ENCODE measurements around the gene DDX10.

Gene DDX10

GRCh38 chr11:108664730-108665525, at the start of gene DDX10:
TSS of gene DDX10 (plus strand) at chr11:108665069. CDS start at chr11:108665154, 85 bp downstream.
- peak within 1 kb of the TSS; percentile 96 for H3K4me3 ChIP-seq (ENCODE audit: low read depth, low read length)
- DNase-seq (ENCODE audit: low read depth): peak; percentile 99
- TF ChIP-seq CTCF (IDR thresholded peaks at IDR 0.05; ENCODE audit: insufficient read depth, low read depth, low read length, missing control alignments): no peak

- TF ChIP-seq CTCF (IDR thresholded peaks at IDR 0.05; ENCODE audit: insufficient read depth, low read depth, low read length, missing control alignments): no peak
- H3K4me3 ChIP-seq (ENCODE audit: low read depth, low read length): no peak overlapping the region
- DNase-seq (ENCODE audit: low read depth): no peak
These were observed 48.3 kb upstream of the DDX10 start for GRCh38 chr11:108616549-108616948.

- no peak for DNase-seq (ENCODE audit: low read depth)
- no peak overlapping the region for H3K4me3 ChIP-seq (ENCODE audit: low read depth, low read length)
- no peak for TF ChIP-seq CTCF (IDR thresholded peaks at IDR 0.05; ENCODE audit: insufficient read depth, low read depth, low read length, missing control alignments)
These were observed 47.8 kb upstream of the DDX10 start for GRCh38 chr11:108617055-108617454.

GRCh38 chr11:108618529-108618928, 46.3 kb upstream of the DDX10 start:
- DNase-seq (ENCODE audit: low read depth): no peak
- TF ChIP-seq CTCF (IDR thresholded peaks at IDR 0.05; ENCODE audit: insufficient read depth, low read depth, low read length, missing control alignments): no peak
- H3K4me3 ChIP-seq (ENCODE audit: low read depth, low read length): no peak overlapping the region

GRCh38 chr11:108620958-108621772, 43.7 kb upstream of the DDX10 start:
- peak overlapping the region; percentile 26 for H3K4me3 ChIP-seq (ENCODE audit: low read depth, low read length)
- no peak for TF ChIP-seq CTCF (IDR thresholded peaks at IDR 0.05; ENCODE audit: insufficient read depth, low read depth, low read length, missing control alignments)
- peak; percentile 87 for DNase-seq (ENCODE audit: low read depth)

- no peak overlapping the region for H3K4me3 ChIP-seq (ENCODE audit: low read depth, low read length)
- TF ChIP-seq CTCF (IDR thresholded peaks at IDR 0.05; ENCODE audit: insufficient read depth, low read depth, low read length, missing control alignments): no peak
- DNase-seq (ENCODE audit: low read depth): peak; percentile 48
These were observed 42.5 kb upstream of the DDX10 start for GRCh38 chr11:108622341-108622740.
